Endodermal cell (in vitro differentiated cells): ENCODE measurements around the gene LLGL2. TPM values are rescaled to one million over a fixed set of nuclear protein-coding genes. Genes with fewer than 3 reads are reported as not detected.

Experiments used
- DNase-seq: peaks from one replicate; pipeline ENCODE4 v3.0.0-alpha.2; 2017
- H3K27ac ChIP-seq: 2 replicates; pipeline ENCODE4 v1.5.1; 2013; ENCODE audit warnings: mild to moderate bottlenecking, low read depth, low read length, moderate library complexity
- H3K27me3 ChIP-seq: 2 replicates; pipeline ENCODE4 v1.6.1; 2013; ENCODE audit warnings: mild to moderate bottlenecking, low read length, moderate library complexity; ENCODE audit not compliant: insufficient read depth, control insufficient read depth, poor library complexity, severe bottlenecking
- H3K36me3 ChIP-seq: 2 replicates; pipeline ENCODE4 v1.7.0; 2013; ENCODE audit warnings: mild to moderate bottlenecking, low read length, moderate library complexity; ENCODE audit not compliant: control insufficient read depth, insufficient read depth
- H3K4me1 ChIP-seq: one replicate; pipeline ENCODE4 v1.7.0; 2013; ENCODE audit warnings: low read length; ENCODE audit not compliant: control insufficient read depth, insufficient read depth
- H3K4me3 ChIP-seq: 2 replicates; pipeline ENCODE4 v1.5.1; 2013; ENCODE audit warnings: mild to moderate bottlenecking, low read length, moderate library complexity
- H3K9ac ChIP-seq: 2 replicates; pipeline ENCODE4 v1.6.1; 2013; ENCODE audit warnings: mild to moderate bottlenecking, low read length, moderate library complexity; ENCODE audit not compliant: poor library complexity, severe bottlenecking; ENCODE audit errors: extremely low read depth
- H3K9me3 ChIP-seq: 2 replicates; pipeline ENCODE4 v1.6.1; 2013; ENCODE audit warnings: mild to moderate bottlenecking, low read length, moderate library complexity; ENCODE audit not compliant: control insufficient read depth
- H3K27ac Mint-ChIP-seq: 2 replicates; pipeline ENCODE4 v1.8.0; 2020; ENCODE audit warnings: mixed read lengths
- H3K27me3 Mint-ChIP-seq: 2 replicates; pipeline ENCODE4 v1.8.0; 2021; ENCODE audit warnings: mild to moderate bottlenecking, mixed read lengths; ENCODE audit not compliant: insufficient read depth
- H3K36me3 Mint-ChIP-seq: 2 replicates; pipeline ENCODE4 v1.8.0; 2020; ENCODE audit warnings: low read depth, mixed read lengths
- H3K4me1 Mint-ChIP-seq: 2 replicates; pipeline ENCODE4 v1.8.0; 2020; ENCODE audit warnings: mixed read lengths
- H3K4me3 Mint-ChIP-seq: 2 replicates; pipeline ENCODE4 v1.8.0; 2020; ENCODE audit warnings: mild to moderate bottlenecking, moderate library complexity, mixed read lengths
- H3K9me3 Mint-ChIP-seq: 2 replicates; pipeline ENCODE4 v1.8.0; 2020; ENCODE audit warnings: mild to moderate bottlenecking, mixed read lengths
- WGBS, 2 experiments: methylation state at CpG; one replicate each; pipeline versions ENCODE4 v1.1.5 to v1.1.7; 2013; ENCODE audit warnings: missing lambda C conversion rate in 2 of 2, mixed read lengths in 1 of 2; ENCODE audit not compliant: insufficient coverage in 1 of 2, insufficient read length in 1 of 2; 5-methylcytosine and 5-hydroxymethylcytosine counted together
- total RNA-seq, 2 donors: library from RNA; stranded (reverse); fragmentation: NEBNext Ultra II Directional in 1 of 2; extraction: Animal tissue kit (Norgen Biotek cat#: 25700) in 1 of 2; gene quantifications; 2 replicates in 1 of 2; 3 replicates in 1 of 2; pipeline ENCODE4 v1.2.1, GENCODE V29; 2021
- TF ChIP-seq, protein P1 (sequence below): fragments of 200-600 bp; sonication (generic); conservative IDR thresholded peaks from 2 replicates; pipeline ENCODE4 v1.5.0; 2021; ENCODE audit warnings: antibody characterized with exemption, mild to moderate bottlenecking

The LLGL2 gene
- total RNA-seq, 2 donors from 2014 or later = 128 to 149 TPM

DNA sequence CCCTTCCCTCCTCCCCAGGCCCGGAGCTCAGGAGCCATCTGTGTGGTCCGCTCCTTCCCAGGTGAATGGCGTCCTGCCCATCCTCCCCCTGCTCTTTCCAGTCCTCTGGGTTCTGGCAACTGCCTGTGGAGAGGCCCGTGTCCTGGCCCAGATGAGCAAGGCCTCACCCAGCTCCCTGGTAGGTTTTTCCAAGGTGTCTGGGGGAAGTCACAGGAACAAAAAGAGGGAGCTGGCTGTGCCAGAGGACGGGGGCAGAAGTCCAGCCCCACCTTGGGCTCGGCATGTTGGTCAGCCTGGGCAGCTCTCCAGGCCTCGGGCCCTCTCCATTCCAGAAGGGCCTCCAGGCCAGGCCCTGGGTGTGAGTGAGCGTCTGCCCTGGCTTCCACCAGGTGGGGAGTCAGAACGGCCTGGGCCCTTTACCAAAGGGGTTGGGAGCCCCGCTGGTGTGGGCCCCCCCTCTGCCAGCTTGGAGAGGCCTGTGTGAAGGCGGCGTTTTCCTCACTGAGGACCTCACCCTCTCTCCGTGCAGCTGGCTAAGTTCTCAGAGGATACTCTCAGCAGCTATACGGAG is 35.2 kb upstream of the LLGL2 start:
- Histone ChIP-seq H3K27me3 (peaks cover 3% of the 10 kb centered on the region), H3K4me1 (no peaks in the 10 kb centered on the region), H3K27ac (no peak overlapping the region), H3K9me3 (no peaks in the 10 kb centered on the region), H3K36me3 (peaks cover 8% of the 10 kb centered on the region), H3K9ac (no peak overlapping the region), H3K4me3 (no peak overlapping the region)
- Mint-ChIP-seq H3K4me1 (peaks cover 5% of the 10 kb centered on the region), H3K9me3 (no peaks in the 10 kb centered on the region), H3K27me3 (peaks cover 16% of the 10 kb centered on the region), H3K36me3 (peaks cover 19% of the 10 kb centered on the region), H3K4me3 (no peak overlapping the region), H3K27ac (no peak overlapping the region)
- TF ChIP-seq, protein P1, sequence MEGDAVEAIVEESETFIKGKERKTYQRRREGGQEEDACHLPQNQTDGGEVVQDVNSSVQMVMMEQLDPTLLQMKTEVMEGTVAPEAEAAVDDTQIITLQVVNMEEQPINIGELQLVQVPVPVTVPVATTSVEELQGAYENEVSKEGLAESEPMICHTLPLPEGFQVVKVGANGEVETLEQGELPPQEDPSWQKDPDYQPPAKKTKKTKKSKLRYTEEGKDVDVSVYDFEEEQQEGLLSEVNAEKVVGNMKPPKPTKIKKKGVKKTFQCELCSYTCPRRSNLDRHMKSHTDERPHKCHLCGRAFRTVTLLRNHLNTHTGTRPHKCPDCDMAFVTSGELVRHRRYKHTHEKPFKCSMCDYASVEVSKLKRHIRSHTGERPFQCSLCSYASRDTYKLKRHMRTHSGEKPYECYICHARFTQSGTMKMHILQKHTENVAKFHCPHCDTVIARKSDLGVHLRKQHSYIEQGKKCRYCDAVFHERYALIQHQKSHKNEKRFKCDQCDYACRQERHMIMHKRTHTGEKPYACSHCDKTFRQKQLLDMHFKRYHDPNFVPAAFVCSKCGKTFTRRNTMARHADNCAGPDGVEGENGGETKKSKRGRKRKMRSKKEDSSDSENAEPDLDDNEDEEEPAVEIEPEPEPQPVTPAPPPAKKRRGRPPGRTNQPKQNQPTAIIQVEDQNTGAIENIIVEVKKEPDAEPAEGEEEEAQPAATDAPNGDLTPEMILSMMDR = no peak
- DNase-seq = no peak
- 92% methylated on average over 9 to 14 of the region's 14 CpGs for WGBS, 2 experiments

DNA sequence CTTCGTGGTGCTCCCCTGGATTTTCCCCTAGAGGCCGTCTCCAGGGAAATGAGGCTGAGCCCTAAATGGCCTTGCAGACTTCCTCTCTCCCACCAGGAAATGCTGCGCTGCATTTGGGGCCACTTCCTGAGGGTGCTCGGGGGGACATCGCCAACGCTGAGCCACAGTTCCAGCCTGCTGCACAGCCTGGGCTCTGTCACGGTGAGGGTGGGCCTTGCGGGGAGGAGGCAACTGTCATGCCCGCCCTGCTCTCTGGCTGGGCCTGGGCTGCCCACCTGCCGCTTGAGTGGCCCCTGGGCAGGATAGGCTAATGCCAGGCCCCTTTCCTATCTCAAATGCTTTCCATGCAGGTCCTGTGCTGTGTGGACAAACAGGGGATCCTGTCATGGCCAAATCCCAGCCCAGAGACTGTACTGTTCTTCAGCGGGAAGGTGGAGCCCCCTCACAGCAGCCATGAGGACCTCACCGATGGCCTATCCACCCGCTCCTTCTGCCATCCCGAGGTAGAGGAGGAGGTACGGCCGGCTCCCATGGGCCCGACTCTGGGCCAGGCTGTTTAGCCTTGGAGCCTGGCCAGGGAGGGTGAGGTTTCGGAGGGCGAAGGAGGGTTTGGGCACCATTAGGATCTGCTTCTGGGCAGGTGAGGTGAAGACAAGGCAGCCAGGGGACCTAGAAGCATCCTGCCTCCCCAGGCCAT is 34.4 kb upstream of the LLGL2 start:
- Mint-ChIP-seq H3K27me3 (peaks cover 14% of the 10 kb centered on the region), H3K27ac (no peak overlapping the region), H3K4me3 (no peak overlapping the region), H3K36me3 (peaks cover 19% of the 10 kb centered on the region), H3K9me3 (no peaks in the 10 kb centered on the region), H3K4me1 (peaks cover 5% of the 10 kb centered on the region)
- WGBS, 2 experiments = 95 to 98% methylated on average over 8 to 19 of the region's 19 CpGs
- Histone ChIP-seq H3K36me3 (peaks cover 8% of the 10 kb centered on the region), H3K9ac (no peak overlapping the region), H3K27ac (no peak overlapping the region), H3K27me3 (no peaks in the 10 kb centered on the region), H3K4me1 (no peaks in the 10 kb centered on the region), H3K9me3 (no peaks in the 10 kb centered on the region), H3K4me3 (no peak overlapping the region)
- TF ChIP-seq, protein P1 = no peak
- no peak for DNase-seq

DNA sequence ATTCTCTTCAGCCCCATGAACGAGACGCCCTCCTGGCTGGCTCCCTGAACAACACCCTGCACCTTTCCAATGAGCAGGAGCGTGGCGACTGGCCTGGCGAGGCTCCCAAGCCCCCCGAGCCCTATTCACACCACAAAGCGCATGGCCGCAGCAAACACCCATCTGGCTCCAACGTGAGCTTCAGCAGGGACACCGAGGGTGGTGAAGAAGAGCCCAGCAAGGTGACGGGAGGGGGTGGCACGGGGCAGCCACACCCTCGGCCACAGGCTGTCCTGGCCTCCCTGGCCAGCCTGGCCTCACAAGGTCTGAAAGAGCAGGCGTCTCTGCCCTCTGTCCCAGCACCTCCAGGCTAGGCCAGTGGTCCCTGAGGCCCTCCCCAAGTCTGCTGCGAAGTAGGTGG is 33.8 kb upstream of the LLGL2 start:
- Histone ChIP-seq H3K4me1 (no peaks in the 10 kb centered on the region), H3K27me3 (no peaks in the 10 kb centered on the region), H3K27ac (no peak overlapping the region), H3K36me3 (peaks cover 8% of the 10 kb centered on the region), H3K9me3 (no peaks in the 10 kb centered on the region), H3K9ac (no peak overlapping the region), H3K4me3 (no peak overlapping the region)
- Mint-ChIP-seq H3K27ac (no peak overlapping the region), H3K27me3 (peaks cover 9% of the 10 kb centered on the region), H3K9me3 (no peaks in the 10 kb centered on the region), H3K4me1 (peaks cover 5% of the 10 kb centered on the region), H3K4me3 (no peak overlapping the region), H3K36me3 (peaks cover 17% of the 10 kb centered on the region)
- 92 to 100% methylated on average over 5 to 15 of the region's 15 CpGs for WGBS, 2 experiments
- DNase-seq = no peak
- TF ChIP-seq, protein P1 = no peak
